ENCODE measurements around the gene KIAA1671. TPM values are rescaled to one million over a fixed set of nuclear protein-coding genes. Genes with fewer than 3 reads are reported as not detected.

The KIAA1671 gene
- total and polyA plus RNA-seq, 2 donors (not counting 1 experiment from before 2014, with no cell fraction given): 0.01 to 0.02 TPM

DNA sequence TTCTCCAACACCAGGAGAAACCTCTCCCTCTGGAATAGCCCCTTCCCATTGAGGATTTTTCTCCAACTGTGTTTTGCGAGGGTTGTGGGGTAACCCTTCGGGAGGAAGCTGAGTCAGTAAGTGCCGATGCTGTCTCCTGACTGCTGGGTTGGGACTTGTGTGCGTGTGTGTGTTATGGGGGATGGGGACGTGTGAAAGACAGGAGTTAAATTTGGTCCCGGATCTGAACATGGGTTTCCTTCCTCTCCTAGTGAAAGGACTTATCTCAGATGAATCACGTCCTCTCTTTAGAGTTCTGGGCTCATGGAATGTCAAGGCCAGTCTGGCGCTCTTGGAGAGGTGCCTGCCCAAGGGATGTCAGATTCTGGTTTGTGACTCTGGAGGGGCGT, 33.3 kb downstream of the KIAA1671 start:
- Histone ChIP-seq H3K4me3 (ENCODE audit: control extremely low read depth in 1 of 5, extremely low read depth in 1 of 5, insufficient read depth in 1 of 5, low read depth in 2 of 5, low read length in 4 of 5) (no peak overlapping the region), H3K4me1 (ENCODE audit: control insufficient read depth in 2 of 2, insufficient read depth in 2 of 2, low read length in 2 of 2) (no peaks in the 10 kb centered on the region), H3K36me3 (replicated peaks in 1 of 2; ENCODE audit: control extremely low read depth in 1 of 2, control insufficient read depth in 1 of 2, extremely low read depth in 1 of 2, insufficient read depth in 2 of 2, low read length in 1 of 2) (no peaks in the 10 kb centered on the region), H2AFZ (ENCODE audit: insufficient read depth, low read depth, low read length, poor library complexity, severe bottlenecking) (no peak overlapping the region), H3K9me3 (ENCODE audit: control extremely low read depth in 1 of 3, control insufficient read depth in 2 of 3, insufficient read depth in 1 of 3, low read length in 2 of 3) (peaks cover 0 to 12% (median 0%) of the 10 kb centered on the region in 3 donors), H3K4me2 (replicated peaks; ENCODE audit: low read depth, low read length, poor library complexity, severe bottlenecking) (no peak overlapping the region), H3K79me2 (ENCODE audit: control insufficient read depth, insufficient read depth, low read length) (no peaks in the 10 kb centered on the region), H3K27ac (ENCODE audit: low read length in 2 of 2) (no peak overlapping the region), H4K20me1 (ENCODE audit: control insufficient read depth, insufficient read depth, low read length, poor library complexity, severe bottlenecking) (no peaks in the 10 kb centered on the region), H3K9ac (ENCODE audit: low read length) (no peak overlapping the region), H3K27me3 (replicated peaks in 1 of 4; ENCODE audit: control extremely low read depth in 1 of 4, control insufficient read depth in 3 of 4, insufficient read depth in 4 of 4, low read length in 3 of 4) (peaks cover 0 to 9% (median 1%) of the 10 kb centered on the region in 4 experiments)
- ChIA-PET POLR2A (no interaction called here), CTCF (interaction anchor here (1.1 kb wide), 1 partner anchor 13 kb away, joined by 3 read pairs; no protein-coding TSS in a partner anchor)
- DNase-seq: no peak
- intact Hi-C loops (cut with micrococcal nuclease): no loop called here
- no peak overlapping the region for H3K27ac Mint-ChIP-seq
- H3K4me1 Mint-ChIP-seq: no peaks in the 10 kb centered on the region
- H3K27me3 Mint-ChIP-seq: peaks cover 31% of the 10 kb centered on the region
- 37% methylated on average over 3 of the region's 9 CpGs for WGBS (ENCODE audit: insufficient coverage)
- ATAC-seq (ENCODE audit: low read depth): no peak
- H3K9me3 Mint-ChIP-seq (ENCODE audit: insufficient read depth): no peaks in the 10 kb centered on the region
- no peak overlapping the region for H3K4me3 Mint-ChIP-seq
- TF ChIP-seq CTCF (IDR thresholded peaks at IDR 0.05): no peak

DNA sequence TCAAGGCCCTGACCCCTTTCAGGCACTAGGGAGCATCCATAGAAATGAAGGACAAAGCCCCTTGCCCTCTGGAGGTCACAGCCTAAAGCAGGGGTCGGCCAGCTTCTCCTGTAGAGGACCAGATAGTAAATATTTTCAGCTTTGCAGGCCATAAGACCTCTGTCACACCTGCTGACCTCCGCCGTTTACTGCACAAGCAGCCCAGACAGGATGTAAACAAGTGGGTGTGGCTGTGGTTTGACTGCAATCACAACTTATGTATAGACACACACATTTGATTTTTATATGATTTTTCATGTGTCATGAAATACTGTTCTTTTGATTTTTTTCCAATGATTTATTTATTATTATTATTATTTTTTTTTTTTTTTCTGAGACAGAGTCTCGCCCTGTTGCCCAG, 34.3 kb downstream of the KIAA1671 start:
- ChIA-PET POLR2A (no interaction called here), CTCF (no interaction called here)
- H3K27me3 ChIP-seq (replicated peaks in 1 of 4; ENCODE audit: control extremely low read depth in 1 of 4, control insufficient read depth in 3 of 4, insufficient read depth in 4 of 4, low read length in 3 of 4): peaks cover 0 to 9% (median 1%) of the 10 kb centered on the region in 4 experiments
- H3K36me3 ChIP-seq (replicated peaks in 1 of 2; ENCODE audit: control extremely low read depth in 1 of 2, control insufficient read depth in 1 of 2, extremely low read depth in 1 of 2, insufficient read depth in 2 of 2, low read length in 1 of 2): no peaks in the 10 kb centered on the region
- ATAC-seq (ENCODE audit: low read depth): no peak
- no peak overlapping the region for H3K4me2 ChIP-seq (replicated peaks; ENCODE audit: low read depth, low read length, poor library complexity, severe bottlenecking)
- Mint-ChIP-seq H3K4me3 (no peak overlapping the region), H3K27me3 (peaks cover 33% of the 10 kb centered on the region), H3K4me1 (no peaks in the 10 kb centered on the region), H3K27ac (no peak overlapping the region), H3K9me3 (ENCODE audit: insufficient read depth) (no peaks in the 10 kb centered on the region)
- intact Hi-C loops (cut with micrococcal nuclease): no loop called here
- H2AFZ ChIP-seq (ENCODE audit: insufficient read depth, low read depth, low read length, poor library complexity, severe bottlenecking): no peak overlapping the region
- H4K20me1 ChIP-seq (ENCODE audit: control insufficient read depth, insufficient read depth, low read length, poor library complexity, severe bottlenecking): no peaks in the 10 kb centered on the region
- no peak overlapping the region for H3K9ac ChIP-seq (ENCODE audit: low read length)
- H3K4me1 ChIP-seq (ENCODE audit: control insufficient read depth in 2 of 2, insufficient read depth in 2 of 2, low read length in 2 of 2): no peaks in the 10 kb centered on the region
- H3K79me2 ChIP-seq (ENCODE audit: control insufficient read depth, insufficient read depth, low read length): no peaks in the 10 kb centered on the region
- no CpG with 5 or more reads among the region's 4 CpGs for WGBS (ENCODE audit: insufficient coverage)
- H3K4me3 ChIP-seq (ENCODE audit: control extremely low read depth in 1 of 5, extremely low read depth in 1 of 5, insufficient read depth in 1 of 5, low read depth in 2 of 5, low read length in 4 of 5): no peak overlapping the region
- no peak for DNase-seq
- no peak for TF ChIP-seq EZH2 (IDR thresholded peaks at IDR 0.05; ENCODE audit: borderline replicate concordance, insufficient read depth, low read depth, low read length, poor library complexity, severe bottlenecking)
- no peak for TF ChIP-seq CTCF (IDR thresholded peaks at IDR 0.05)
- H3K27ac ChIP-seq (ENCODE audit: low read length in 2 of 2): no peak overlapping the region
- H3K9me3 ChIP-seq (ENCODE audit: control extremely low read depth in 1 of 3, control insufficient read depth in 2 of 3, insufficient read depth in 1 of 3, low read length in 2 of 3): peaks cover 0 to 12% (median 0%) of the 10 kb centered on the region in 3 donors
